Endothelial cell of umbilical vein (primary cell): Measurements from ENCODE around the gene CCL21. TPM values are rescaled to one million over a fixed set of nuclear protein-coding genes. Genes with fewer than 3 reads are reported as not detected.

Source experiments
- BruUV-seq: library from RNA; stranded (reverse); fragments of 400-500 nt; replicated peaks from 2 replicates; lab custom pipeline; 2021; lab: Mats Ljungman, UMichigan
- CTCF ChIA-PET: fragments of 300-600, 350-600 bp; sonication (Branson Sonifier 250); formaldehyde crosslinking; loops from one replicate; lab custom pipeline; 2021; ENCODE audit warnings: antibody characterized with exemption, inconsistent platforms; lab: Charles Lee
- POLR2A ChIA-PET: fragments of 300-600, 350-600 bp; sonication (Branson Sonifier 250); formaldehyde crosslinking; loops from one replicate; lab custom pipeline; 2021; ENCODE audit warnings: antibody characterized with exemption, inconsistent platforms; lab: Charles Lee
- DNase-seq: peaks from one replicate; pipeline ENCODE4 v3.0.0-alpha.2; 2011; ENCODE audit warnings: low read depth, low spot score
- FAIRE-seq: peaks from 2 replicates; lab custom pipeline; 2011; peaks lifted over from hg19 to GRCh38; lab: Jason Lieb, UNC
- H2AFZ ChIP-seq: 2 replicates; pipeline ENCODE4 v1.6.0; 2012; ENCODE audit warnings: low read depth, low read length, control low read depth, inconsistent platforms
- H3K27ac ChIP-seq: 2 replicates; pipeline ENCODE4 v1.5.1; 2011; ENCODE audit warnings: low read depth, mild to moderate bottlenecking, control low read depth, low read length, moderate library complexity; ENCODE audit not compliant: insufficient read depth
- H3K27me3 ChIP-seq, 2 experiments: 2 replicates each; pipeline versions ENCODE4 v1.6.0 to v1.6.1; 2011; ENCODE audit warnings: low read length in 2 of 2, mixed read lengths in 1 of 2; ENCODE audit not compliant: control insufficient read depth in 2 of 2, insufficient read depth in 2 of 2
- H3K36me3 ChIP-seq, 2 experiments: 2 replicates in 1 of 2; 3 replicates in 1 of 2; pipeline ENCODE4 v1.5.1; 2011; ENCODE audit warnings: low read length in 2 of 2, mild to moderate bottlenecking in 1 of 2, moderate library complexity in 1 of 2; ENCODE audit not compliant: control insufficient read depth in 2 of 2, insufficient read depth in 2 of 2; ENCODE audit errors: extremely low read depth in 1 of 2
- H3K4me1 ChIP-seq: 3 replicates; pipeline ENCODE4 v1.5.1; 2011; ENCODE audit warnings: mild to moderate bottlenecking, low read length; ENCODE audit not compliant: control insufficient read depth, insufficient read depth; ENCODE audit errors: extremely low read depth
- H3K4me2 ChIP-seq: 2 replicates; pipeline ENCODE4 v1.6.1; 2011; ENCODE audit warnings: low read length, control low read depth, mixed read lengths; ENCODE audit not compliant: insufficient read depth
- H3K4me3 ChIP-seq, 3 experiments: fragments of 200-600 bp in 1 of 3; sonication (generic), shearing (Covaris generic) in 1 of 3; replicated peaks in 1 of 3; 2 replicates each; pipeline ENCODE4 v1.5.1; 2011 to 2016; ENCODE audit warnings: control low read depth in 3 of 3, low read length in 3 of 3, mild to moderate bottlenecking in 2 of 3, inconsistent platforms in 1 of 3, low read depth in 1 of 3, moderate library complexity in 1 of 3; ENCODE audit not compliant: insufficient read depth in 1 of 3
- H3K79me2 ChIP-seq: 2 replicates; pipeline ENCODE4 v1.6.0; 2012; ENCODE audit warnings: low read length, inconsistent platforms; ENCODE audit not compliant: control insufficient read depth, insufficient read depth
- H3K9ac ChIP-seq: replicated peaks from 2 replicates; pipeline ENCODE3; 2011; ENCODE audit warnings: low read length, control low read depth; ENCODE audit not compliant: insufficient read depth; ENCODE audit errors: extremely low read depth
- H3K9me1 ChIP-seq: replicated peaks from 3 replicates; pipeline ENCODE4 v1.6.0; 2011; ENCODE audit warnings: mild to moderate bottlenecking, low read length; ENCODE audit not compliant: control insufficient read depth, insufficient read depth; ENCODE audit errors: extremely low read depth
- H3K9me3 ChIP-seq: replicated peaks from 2 replicates; pipeline ENCODE4 v1.5.1; 2012; ENCODE audit warnings: low read length, inconsistent platforms; ENCODE audit not compliant: control insufficient read depth, insufficient read depth
- H4K20me1 ChIP-seq: replicated peaks from 2 replicates; pipeline ENCODE3; 2011; ENCODE audit warnings: mild to moderate bottlenecking, low read length; ENCODE audit not compliant: control insufficient read depth, insufficient read depth; ENCODE audit errors: extremely low read depth
- EZH2 ChIP-seq: IDR thresholded peaks from 2 replicates; pipeline ENCODE4 v1.6.1; 2012; ENCODE audit warnings: borderline replicate concordance, low read depth, mild to moderate bottlenecking, moderate library complexity, low read length, inconsistent platforms; ENCODE audit not compliant: severe bottlenecking
- FOS ChIP-seq: IDR thresholded peaks from 2 replicates; pipeline ENCODE4 v1.6.1; 2011; ENCODE audit warnings: mild to moderate bottlenecking, low read length, moderate library complexity, borderline replicate concordance; ENCODE audit not compliant: insufficient read depth
- GATA2 ChIP-seq: IDR thresholded peaks from 2 replicates; pipeline ENCODE4 v1.7.0; 2011; ENCODE audit warnings: low read depth, mild to moderate bottlenecking, moderate library complexity, mixed read lengths, low read length; ENCODE audit not compliant: insufficient read length, insufficient read depth
- JUN ChIP-seq: IDR thresholded peaks from 2 replicates; pipeline ENCODE4 v1.6.1; 2011; ENCODE audit warnings: borderline replicate concordance, low read depth; ENCODE audit not compliant: insufficient read length, insufficient read depth
- MAX ChIP-seq: IDR thresholded peaks from 2 replicates; pipeline ENCODE4 v1.6.1; 2011; ENCODE audit not compliant: insufficient read depth, insufficient read length
- MYC ChIP-seq: IDR thresholded peaks from one replicate; pipeline ENCODE4 v1.6.1; 2011; ENCODE audit warnings: mild to moderate bottlenecking, low read depth, low read length
- POLR2A ChIP-seq: IDR thresholded peaks from 2 replicates; pipeline ENCODE4 v1.6.1; 2012; ENCODE audit warnings: low read depth, mild to moderate bottlenecking, control low read depth, low read length
- POLR2AphosphoS5 ChIP-seq: IDR thresholded peaks from 2 replicates; pipeline ENCODE4 v1.6.1; 2012; ENCODE audit warnings: low read depth, mild to moderate bottlenecking, control low read depth, low read length, moderate library complexity; ENCODE audit not compliant: insufficient read depth
- dilution Hi-C: fragments of 300-500 bp; cut with MboI; formaldehyde crosslinking; loops from one replicate; pipeline ENCODE4 v1.15.0; 2019; ENCODE audit warnings: low sequenced_read_pairs; ENCODE audit not compliant: extremely low pct_ligation_motif_present
- intact Hi-C: fragments of 100-400 bp; cut with micrococcal nuclease; formaldehyde crosslinking; loops from one replicate; pipeline ENCODE4 v1.10.0; 2022
- polyA plus RNA-seq, 4 experiments: library from polyadenylated mRNA; depleted of rRNA in 3 of 4; stranded (reverse) in 3 of 4; unstranded in 1 of 4; fragments of >200 nt; gene quantifications; 2 replicates each; pipeline versions ENCODE4 v1.2.1 to v1.2.3, GENCODE V29; 2011 to 2012; ENCODE audit warnings: missing spikeins in 1 of 4
- total RNA-seq: library from RNA; stranded (reverse); gene quantifications from 2 replicates; pipeline ENCODE4 v1.2.3, GENCODE V29; 2021
- TF ChIP-seq, protein P1 (sequence below), 2 donors: IDR thresholded peaks; 1 replicate in 1 of 2; 2 replicates in 1 of 2; pipeline ENCODE4 v1.5.1; 2011; ENCODE audit warnings: low read length in 2 of 2, mild to moderate bottlenecking in 2 of 2, moderate library complexity in 2 of 2, control low read depth in 1 of 2, inconsistent platforms in 1 of 2, low read depth in 1 of 2; ENCODE audit not compliant: insufficient read depth in 1 of 2; ENCODE audit errors: extremely low read depth in 1 of 2

Gene CCL21
- total and polyA plus RNA-seq, 2 donors (not counting 3 experiments of a cell fraction or from before 2014, with no cell fraction given): 0.17 TPM; not detected in 1

DNA sequence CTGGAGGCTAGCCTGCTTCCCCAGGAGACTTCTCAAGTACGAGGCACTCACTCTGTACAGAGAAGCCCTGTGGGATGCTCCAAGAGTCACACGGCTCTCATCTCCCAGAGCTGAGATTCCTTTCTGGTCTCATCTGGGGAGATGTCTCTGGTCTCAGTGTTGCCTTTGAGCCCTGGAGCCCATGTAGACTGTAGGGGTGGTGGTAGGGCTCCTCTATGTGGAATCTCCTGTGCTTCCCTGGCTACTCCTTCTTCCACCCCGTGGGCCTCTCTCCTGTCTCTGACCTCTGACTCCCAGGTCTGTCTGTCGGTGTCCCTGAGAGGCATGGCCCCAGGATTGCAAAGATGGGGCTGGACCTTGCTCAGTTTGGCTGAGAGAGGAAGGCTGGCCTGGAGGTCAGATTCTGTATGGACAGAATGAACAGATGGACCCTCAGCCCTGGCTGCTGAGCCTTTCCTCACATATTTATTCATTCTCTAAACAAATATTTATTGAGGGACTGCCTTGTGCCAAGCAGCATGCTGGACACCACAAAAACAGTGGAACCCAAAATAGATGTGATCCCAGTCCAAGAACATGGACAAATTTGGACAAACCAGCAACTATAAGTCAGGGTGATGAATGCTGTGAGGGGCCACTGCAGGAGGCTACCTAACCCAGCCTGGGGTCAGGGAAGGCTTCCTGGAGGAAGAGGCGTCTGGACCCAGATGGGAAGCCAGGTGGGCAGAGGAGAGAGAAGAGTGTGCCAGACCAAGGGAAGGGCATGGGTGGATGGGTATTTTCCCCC is 21.4 kb downstream of the CCL21 start:
- Histone ChIP-seq H3K36me3 (no peaks in the 10 kb centered on the region), H4K20me1 (no peaks in the 10 kb centered on the region), H3K27me3 (peaks cover 4 to 7% of the 10 kb centered on the region in 2 experiments), H3K9ac (no peak overlapping the region), H3K4me2 (no peak overlapping the region), H3K4me1 (no peaks in the 10 kb centered on the region), H2AFZ (no peak overlapping the region), H3K4me3 (no peak overlapping the region), H3K9me3 (no peaks in the 10 kb centered on the region), H3K9me1 (no peaks in the 10 kb centered on the region), H3K79me2 (no peaks in the 10 kb centered on the region), H3K27ac (no peak overlapping the region)
- BruUV-seq: no TSS peak
- TF ChIP-seq FOS (no peak), POLR2A (no peak)
- ChIA-PET POLR2A (no interaction called here), CTCF (no interaction called here)
- intact Hi-C loops (no loop called here), dilution Hi-C loops (no loop called here)
- DNase-seq (no peak), FAIRE-seq (no peak)

DNA sequence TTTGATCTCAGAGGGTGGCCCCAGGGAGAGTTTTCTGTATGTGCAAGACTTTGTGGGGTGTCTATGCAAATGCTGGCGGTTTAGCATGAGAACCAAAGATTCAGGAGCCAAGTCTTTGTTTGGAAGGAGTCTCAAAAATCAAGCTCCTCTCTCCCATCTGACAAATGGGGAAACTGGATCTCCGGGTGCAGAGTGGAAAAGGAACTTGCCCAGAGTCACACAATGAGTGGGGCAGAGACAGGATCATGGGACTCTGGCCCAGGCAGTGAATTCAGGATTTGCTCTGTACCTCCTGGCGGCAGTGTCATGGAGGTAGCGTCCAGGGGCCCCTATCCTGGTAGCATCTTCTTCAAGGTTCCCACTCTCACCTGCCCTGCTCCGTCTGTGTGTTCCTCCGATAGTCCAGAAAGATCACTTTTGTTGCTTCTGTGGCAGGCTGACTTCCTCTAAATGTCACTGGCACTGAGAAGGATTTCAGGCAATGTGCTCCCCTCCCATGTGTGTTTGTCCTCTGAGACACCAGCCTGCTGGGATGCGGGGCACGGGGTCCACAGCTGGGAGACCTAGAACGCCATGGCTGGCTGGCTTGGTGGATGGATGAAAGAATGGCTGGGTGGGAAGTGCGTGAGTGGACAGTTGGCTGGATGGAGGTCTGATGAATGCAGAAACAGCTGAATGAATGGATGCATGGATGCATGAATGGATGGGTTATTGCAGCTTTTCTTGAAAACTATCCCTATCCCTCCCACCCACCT is 22.5 kb downstream of the CCL21 start:
- POLR2A ChIA-PET: no interaction called here
- H3K27ac ChIP-seq: no peak overlapping the region
- H3K4me3 ChIP-seq: no peak overlapping the region
- BruUV-seq: no TSS peak
- no peak overlapping the region for H3K9ac ChIP-seq
- no peak overlapping the region for H3K4me2 ChIP-seq
- H4K20me1 ChIP-seq: no peaks in the 10 kb centered on the region
- no peaks in the 10 kb centered on the region for H3K9me1 ChIP-seq
- TF ChIP-seq JUN: no peak
- TF ChIP-seq MYC: no peak
- no peak for TF ChIP-seq EZH2
- no peak for TF ChIP-seq FOS
- TF ChIP-seq, protein P1, sequence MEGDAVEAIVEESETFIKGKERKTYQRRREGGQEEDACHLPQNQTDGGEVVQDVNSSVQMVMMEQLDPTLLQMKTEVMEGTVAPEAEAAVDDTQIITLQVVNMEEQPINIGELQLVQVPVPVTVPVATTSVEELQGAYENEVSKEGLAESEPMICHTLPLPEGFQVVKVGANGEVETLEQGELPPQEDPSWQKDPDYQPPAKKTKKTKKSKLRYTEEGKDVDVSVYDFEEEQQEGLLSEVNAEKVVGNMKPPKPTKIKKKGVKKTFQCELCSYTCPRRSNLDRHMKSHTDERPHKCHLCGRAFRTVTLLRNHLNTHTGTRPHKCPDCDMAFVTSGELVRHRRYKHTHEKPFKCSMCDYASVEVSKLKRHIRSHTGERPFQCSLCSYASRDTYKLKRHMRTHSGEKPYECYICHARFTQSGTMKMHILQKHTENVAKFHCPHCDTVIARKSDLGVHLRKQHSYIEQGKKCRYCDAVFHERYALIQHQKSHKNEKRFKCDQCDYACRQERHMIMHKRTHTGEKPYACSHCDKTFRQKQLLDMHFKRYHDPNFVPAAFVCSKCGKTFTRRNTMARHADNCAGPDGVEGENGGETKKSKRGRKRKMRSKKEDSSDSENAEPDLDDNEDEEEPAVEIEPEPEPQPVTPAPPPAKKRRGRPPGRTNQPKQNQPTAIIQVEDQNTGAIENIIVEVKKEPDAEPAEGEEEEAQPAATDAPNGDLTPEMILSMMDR (IDR thresholded peaks at IDR 0.05; ENCODE audit: extremely low read depth in 1 of 2, insufficient read depth in 1 of 2, low read depth in 1 of 2, low read length in 2 of 2): no peak
- no peak for TF ChIP-seq GATA2
- TF ChIP-seq POLR2AphosphoS5: no peak
- TF ChIP-seq POLR2A: no peak
- no peak for TF ChIP-seq MAX
- DNase-seq (no peak), FAIRE-seq (no peak)
- H2AFZ ChIP-seq: no peak overlapping the region
- H3K9me3 ChIP-seq: no peaks in the 10 kb centered on the region
- dilution Hi-C loops: no loop called here
- intact Hi-C loops: no loop called here
- no peaks in the 10 kb centered on the region for H3K79me2 ChIP-seq
- peaks cover 4 to 7% of the 10 kb centered on the region in 2 experiments for H3K27me3 ChIP-seq
- CTCF ChIA-PET: interaction anchor here (1.8 to 3.5 kb wide), 2 partner anchors 13 to 15 kb away, joined by 7 to 17 read pairs; no protein-coding TSS in a partner anchor
- H3K36me3 ChIP-seq: no peaks in the 10 kb centered on the region
- H3K4me1 ChIP-seq: no peaks in the 10 kb centered on the region
